B cell (primary cell): ENCODE data around the gene NACC1. TPM values are rescaled to one million over a fixed set of nuclear protein-coding genes. Genes with fewer than 3 reads are reported as not detected.

Experiments used
- ATAC-seq: fragments of 200-7000 bp; cut with Tn5 transposase; one replicate; pipeline ENCODE4 v1.10.0; 2021; ENCODE audit warnings: low read depth, mild to moderate bottlenecking, moderate number of reproducible peaks, moderate library complexity
- CTCF ChIA-PET: fragments of 350-600 bp; sonication (Branson Sonifier 250); formaldehyde crosslinking; loops from one replicate; lab custom pipeline; 2021; ENCODE audit warnings: antibody characterized with exemption, inconsistent platforms; lab: Charles Lee
- POLR2A ChIA-PET: fragments of 350-600 bp; sonication (Branson Sonifier 250); formaldehyde crosslinking; loops from one replicate; lab custom pipeline; 2021; ENCODE audit warnings: antibody characterized with exemption; lab: Charles Lee
- DNase-seq: peaks from one replicate; pipeline ENCODE4 v3.0.0; 2013
- H2AFZ ChIP-seq: 2 replicates; pipeline ENCODE4 v1.6.1; 2012; ENCODE audit warnings: mild to moderate bottlenecking, low read depth, low read length; ENCODE audit not compliant: insufficient read depth, poor library complexity, severe bottlenecking
- H3K27ac ChIP-seq, 2 donors: 1 replicate in 1 of 2; 2 replicates in 1 of 2; pipeline ENCODE4 v1.5.1; 2012 to 2013; ENCODE audit warnings: low read length in 2 of 2, mild to moderate bottlenecking in 2 of 2, moderate library complexity in 1 of 2
- H3K27me3 ChIP-seq, 4 experiments: fragments of 200-600 bp in 1 of 4; sonication (generic) in 1 of 4; replicated peaks in 1 of 4; 1 replicate in 2 of 4; 2 replicates in 2 of 4; pipeline versions ENCODE4 v1.6.1 to v1.7.0; 2013 to 2016; ENCODE audit warnings: low read length in 3 of 4, mild to moderate bottlenecking in 2 of 4, mixed read lengths in 1 of 4, moderate library complexity in 1 of 4; ENCODE audit not compliant: insufficient read depth in 4 of 4, control insufficient read depth in 3 of 4; ENCODE audit errors: control extremely low read depth in 1 of 4
- H3K36me3 ChIP-seq, 2 experiments: replicated peaks in 1 of 2; 1 replicate in 1 of 2; 2 replicates in 1 of 2; pipeline versions ENCODE4 v1.6.1 to v1.7.1; 2013; ENCODE audit warnings: low read length in 1 of 2; ENCODE audit not compliant: insufficient read depth in 2 of 2, control insufficient read depth in 1 of 2; ENCODE audit errors: control extremely low read depth in 1 of 2, extremely low read depth in 1 of 2
- H3K4me1 ChIP-seq, 2 donors: fragments of 200-600 bp in 1 of 2; sonication (generic) in 1 of 2; 1 replicate in 1 of 2; 2 replicates in 1 of 2; pipeline versions ENCODE4 v1.5.1 to v1.6.1; 2013 to 2017; ENCODE audit warnings: low read length in 2 of 2; ENCODE audit not compliant: control insufficient read depth in 2 of 2, insufficient read depth in 2 of 2
- H3K4me2 ChIP-seq: replicated peaks from 2 replicates; pipeline ENCODE3; 2012; ENCODE audit warnings: mild to moderate bottlenecking, low read depth, low read length; ENCODE audit not compliant: poor library complexity, severe bottlenecking
- H3K4me3 ChIP-seq, 5 experiments: fragments of 200-600 bp in 1 of 5; sonication (generic) in 1 of 5; 1 replicate in 3 of 5; 2 replicates in 2 of 5; pipeline versions ENCODE4 v1.5.1 to v1.7.0; 2011 to 2016; ENCODE audit warnings: low read length in 4 of 5, mild to moderate bottlenecking in 4 of 5, low read depth in 2 of 5, control low read depth in 1 of 5, moderate library complexity in 1 of 5; ENCODE audit not compliant: insufficient read depth in 1 of 5; ENCODE audit errors: control extremely low read depth in 1 of 5, extremely low read depth in 1 of 5
- H3K79me2 ChIP-seq: fragments of 200-600 bp; sonication (generic); one replicate; pipeline ENCODE4 v1.6.0; 2016; ENCODE audit warnings: low read length; ENCODE audit not compliant: control insufficient read depth, insufficient read depth
- H3K9ac ChIP-seq: fragments of 200-600 bp; sonication (generic); 2 replicates; pipeline ENCODE4 v1.6.1; 2017; ENCODE audit warnings: mild to moderate bottlenecking, low read length, moderate library complexity
- H3K9me3 ChIP-seq, 3 donors: one replicate each; pipeline versions ENCODE4 v1.6.1 to v1.7.1; 2013; ENCODE audit warnings: low read length in 2 of 3; ENCODE audit not compliant: control insufficient read depth in 2 of 3, insufficient read depth in 1 of 3; ENCODE audit errors: control extremely low read depth in 1 of 3
- H4K20me1 ChIP-seq: 2 replicates; pipeline ENCODE4 v1.6.0; 2012; ENCODE audit warnings: mild to moderate bottlenecking, low read length; ENCODE audit not compliant: insufficient read depth, control insufficient read depth, poor library complexity, severe bottlenecking
- H3K27ac Mint-ChIP-seq: one replicate; pipeline ENCODE4 v1.8.0; 2021; ENCODE audit warnings: mixed read lengths
- H3K27me3 Mint-ChIP-seq: one replicate; pipeline ENCODE4 v1.8.0; 2021; ENCODE audit warnings: mixed read lengths
- H3K4me1 Mint-ChIP-seq: one replicate; pipeline ENCODE4 v1.8.0; 2021; ENCODE audit warnings: mixed read lengths
- H3K4me3 Mint-ChIP-seq: one replicate; pipeline ENCODE4 v1.8.0; 2021; ENCODE audit warnings: mixed read lengths
- H3K9me3 Mint-ChIP-seq: one replicate; pipeline ENCODE4 v1.8.0; 2022; ENCODE audit warnings: mixed read lengths; ENCODE audit not compliant: insufficient read depth
- EZH2 ChIP-seq: IDR thresholded peaks from 2 replicates; pipeline ENCODE4 v1.6.1; 2012; ENCODE audit warnings: borderline replicate concordance, low read depth, mild to moderate bottlenecking, moderate library complexity, low read length; ENCODE audit not compliant: insufficient read depth, poor library complexity, severe bottlenecking
- WGBS: methylation state at CpG from one replicate; pipeline ENCODE4 v1.1.5; 2013; ENCODE audit warnings: missing lambda C conversion rate; ENCODE audit not compliant: insufficient coverage; 5-methylcytosine and 5-hydroxymethylcytosine counted together
- intact Hi-C: fragments of 100-400 bp; cut with micrococcal nuclease; formaldehyde crosslinking; loops from one replicate; pipeline ENCODE4 v1.10.0; 2022
- polyA plus RNA-seq: library from polyadenylated mRNA; depleted of rRNA; stranded (reverse); fragments of >200 nt; gene quantifications from 2 replicates; pipeline ENCODE4 v1.2.3, GENCODE V29; 2012
- total RNA-seq, 2 donors: library from RNA; stranded (reverse); fragments of 120-200 nt in 1 of 2; gene quantifications; 1 replicate in 1 of 2; 2 replicates in 1 of 2; pipeline versions ENCODE4 v1.2.3 to v1.2.4, GENCODE V29; 2013 to 2022
- TF ChIP-seq, protein P1 (sequence below): fragments of 200-600 bp; IDR thresholded peaks from one replicate; pipeline ENCODE4 v1.8.0; 2022; ENCODE audit warnings: antibody characterized with exemption, mild to moderate bottlenecking

NACC1 gene
- total and polyA plus RNA-seq, 2 donors (not counting 1 experiment from before 2014, with no cell fraction given): 25.9 to 27.5 TPM

DNA sequence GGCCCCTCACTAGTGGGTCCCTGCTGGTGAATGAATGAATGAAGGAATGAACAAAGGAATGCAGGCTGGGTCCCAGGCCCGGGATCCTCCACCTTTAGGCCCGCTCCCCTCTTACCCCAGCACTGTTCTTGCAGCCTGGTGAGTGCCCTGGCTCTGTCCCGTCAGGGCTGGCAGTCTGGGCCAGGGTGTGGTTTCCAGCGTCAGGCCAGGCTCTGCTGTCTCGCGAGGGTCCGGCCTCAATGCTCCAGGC lies 15.7 kb upstream of the NACC1 start:
- ATAC-seq: no peak
- Histone ChIP-seq H3K4me3 (peak overlapping the region; percentile 92 to 98 (median 96)), H3K9me3 (peaks cover 0 to 4% (median 0%) of the 10 kb centered on the region in 3 donors), H3K9ac (peak overlapping the region; percentile 84), H3K4me1 (peaks cover 44 to 75% of the 10 kb centered on the region in 2 donors), H2AFZ (peak overlapping the region; percentile 13), H4K20me1 (peaks cover 34% of the 10 kb centered on the region), H3K79me2 (peaks cover 48% of the 10 kb centered on the region), H3K27ac (peak overlapping the region; percentile 83 to 100), H3K27me3 (no peaks in the 10 kb centered on the region), H3K36me3 (peaks cover 3 to 30% of the 10 kb centered on the region in 2 experiments), H3K4me2 (peak overlapping the region; percentile 99)
- no peak for DNase-seq
- H3K4me1 Mint-ChIP-seq: peaks cover 70% of the 10 kb centered on the region
- H3K9me3 Mint-ChIP-seq: no peaks in the 10 kb centered on the region
- peak overlapping the region; percentile 97 for H3K4me3 Mint-ChIP-seq
- TF ChIP-seq EZH2: no peak
- TF ChIP-seq, protein P1, sequence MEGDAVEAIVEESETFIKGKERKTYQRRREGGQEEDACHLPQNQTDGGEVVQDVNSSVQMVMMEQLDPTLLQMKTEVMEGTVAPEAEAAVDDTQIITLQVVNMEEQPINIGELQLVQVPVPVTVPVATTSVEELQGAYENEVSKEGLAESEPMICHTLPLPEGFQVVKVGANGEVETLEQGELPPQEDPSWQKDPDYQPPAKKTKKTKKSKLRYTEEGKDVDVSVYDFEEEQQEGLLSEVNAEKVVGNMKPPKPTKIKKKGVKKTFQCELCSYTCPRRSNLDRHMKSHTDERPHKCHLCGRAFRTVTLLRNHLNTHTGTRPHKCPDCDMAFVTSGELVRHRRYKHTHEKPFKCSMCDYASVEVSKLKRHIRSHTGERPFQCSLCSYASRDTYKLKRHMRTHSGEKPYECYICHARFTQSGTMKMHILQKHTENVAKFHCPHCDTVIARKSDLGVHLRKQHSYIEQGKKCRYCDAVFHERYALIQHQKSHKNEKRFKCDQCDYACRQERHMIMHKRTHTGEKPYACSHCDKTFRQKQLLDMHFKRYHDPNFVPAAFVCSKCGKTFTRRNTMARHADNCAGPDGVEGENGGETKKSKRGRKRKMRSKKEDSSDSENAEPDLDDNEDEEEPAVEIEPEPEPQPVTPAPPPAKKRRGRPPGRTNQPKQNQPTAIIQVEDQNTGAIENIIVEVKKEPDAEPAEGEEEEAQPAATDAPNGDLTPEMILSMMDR: no peak
- WGBS: 0% methylated on average over 7 of the region's 7 CpGs
- ChIA-PET CTCF (interaction anchor here (2.2 to 4.4 kb wide), 2 partner anchors 53 to 110 kb away, joined by 5 to 28 read pairs; no protein-coding TSS in a partner anchor), POLR2A (interaction anchor here (0.7 to 3.8 kb wide), 4 partner anchors 7 to 53 kb away, joined by 3 to 107 read pairs (median 33); partner anchors contain the start of genes NACC1 and TRMT1)
- peak overlapping the region; percentile 100 for H3K27ac Mint-ChIP-seq
- intact Hi-C loops: loop anchor here (5.0 kb wide), 5 partner anchors 160 to 1280 kb away; partner anchors contain the start of genes ADGRE5 and RFX1
- H3K27me3 Mint-ChIP-seq: no peaks in the 10 kb centered on the region
